K562 (cell line): ENCODE data around the gene UBN1. TPM values are rescaled to one million over a fixed set of nuclear protein-coding genes. Genes with fewer than 3 reads are reported as not detected.
A peak's percentile ranks its signal among the peaks of the same experiment; 100 is the strongest.

Experiments
- C11orf30 ChIP-seq: fragments of 450-650 bp; IDR thresholded peaks from 2 replicates; pipeline ENCODE4 v1.6.1; 2016; ENCODE audit warnings: low read depth, mild to moderate bottlenecking
- CHD2 ChIP-seq: IDR thresholded peaks from 2 replicates; pipeline ENCODE4 v1.6.1; 2011; ENCODE audit warnings: low read depth, low read length
- E2F3 ChIP-seq: fragments of 250-450 bp; sonication (Bioruptor Pico); IDR thresholded peaks from 2 replicates; pipeline ENCODE4 v1.4.0; 2020; ENCODE audit warnings: mild to moderate bottlenecking
- FOXP1 ChIP-seq: sonication (generic); formaldehyde crosslinking; IDR thresholded peaks from 2 replicates; pipeline ENCODE4 v1.8.0; 2022; ENCODE audit warnings: mild to moderate bottlenecking, missing genetic modification reagents
- HDAC8 ChIP-seq: fragments of 450-650 bp; IDR thresholded peaks from 2 replicates; pipeline ENCODE4 v1.6.1; 2016; ENCODE audit warnings: mild to moderate bottlenecking, missing genetic modification characterization, moderate library complexity, missing compliant biosample characterization
- PTRF ChIP-seq: fragments of 450-650 bp; IDR thresholded peaks from 2 replicates; pipeline ENCODE4 v1.6.1; 2016; ENCODE audit warnings: mild to moderate bottlenecking, missing genetic modification characterization, missing compliant biosample characterization
- SPI1 ChIP-seq: IDR thresholded peaks from 2 replicates; pipeline ENCODE4 v1.6.1; 2011; ENCODE audit warnings: low read depth, low read length, control low read depth, borderline replicate concordance
- TGIF2 ChIP-seq: sonication (generic); formaldehyde crosslinking; IDR thresholded peaks from 2 replicates; pipeline ENCODE4 v1.8.1; 2022; ENCODE audit warnings: mild to moderate bottlenecking, missing genetic modification reagents, moderate library complexity
- XRCC4 ChIP-seq: IDR thresholded peaks from one replicate; pipeline ENCODE4 v1.6.1; 2011; ENCODE audit not compliant: insufficient read depth, insufficient read length; ENCODE audit errors: extremely low read depth
- ZNF232 ChIP-seq: sonication (generic); formaldehyde crosslinking; IDR thresholded peaks from 2 replicates; pipeline ENCODE4 v1.8.0; 2022; ENCODE audit warnings: mild to moderate bottlenecking, missing genetic modification reagents
- ZNF263 ChIP-seq: sonication (generic); formaldehyde crosslinking; IDR thresholded peaks from 2 replicates; pipeline ENCODE4 v1.8.0; 2022; ENCODE audit warnings: mild to moderate bottlenecking, missing genetic modification reagents, borderline replicate concordance
- polyA plus RNA-seq, 8 experiments: library from polyadenylated mRNA; depleted of rRNA in 4 of 8; stranded (reverse) in 5 of 8; unstranded in 3 of 8; fragments of >200 nt; fragmentation: Nextera tagmentation in 2 of 8; fragmentation: Illumina TruSeq in 1 of 8; extraction: Ambion mirVana in 2 of 8; extraction: Trizol in 1 of 8; gene quantifications; 2 replicates each; pipeline versions ENCODE4 v1.2.1 to v1.2.3, GENCODE V29; 2011 to 2014; ENCODE audit warnings: inconsistent platforms in 1 of 8, missing spikeins in 1 of 8
- total RNA-seq, 7 experiments: library from RNA; depleted of rRNA in 6 of 7; stranded (reverse); fragments of >200 nt in 6 of 7; fragmentation: Illumina TruSeq in 2 of 7; extraction: Trizol in 2 of 7; gene quantifications; 2 replicates each; pipeline versions ENCODE4 v1.2.1 to v1.2.3, GENCODE V29; 2011 to 2021; ENCODE audit warnings: low replicate concordance in 1 of 7
- TF ChIP-seq, protein P1 (sequence below): fragments of 250-450 bp; sonication (Bioruptor Pico); IDR thresholded peaks from 2 replicates; pipeline ENCODE4 v1.5.0; 2021
- TF ChIP-seq, protein P2 (sequence below): IDR thresholded peaks from 2 replicates; pipeline ENCODE4 v1.6.1; 2011; ENCODE audit not compliant: insufficient read length; ENCODE audit errors: extremely low read depth
- TF ChIP-seq, protein P3 (sequence below), 2 experiments: fragments of 450-650 bp; IDR thresholded peaks; 2 replicates each; pipeline ENCODE4 v1.6.1; 2016; ENCODE audit warnings: mild to moderate bottlenecking in 2 of 2, borderline replicate concordance in 1 of 2, low read depth in 1 of 2, moderate library complexity in 1 of 2
- TF ChIP-seq, protein P4 (sequence below): fragments of 200-800 bp; sonication (Bioruptor generic); IDR thresholded peaks from 2 replicates; pipeline ENCODE4 v1.6.1; 2017; ENCODE audit warnings: missing genetic modification characterization, missing compliant biosample characterization
- TF ChIP-seq, protein P5 (sequence below): fragments of 450-650 bp; conservative IDR thresholded peaks from 2 replicates; pipeline ENCODE4 v1.6.1; 2016; ENCODE audit warnings: missing genetic modification characterization, low read depth, mild to moderate bottlenecking, missing compliant biosample characterization, moderate library complexity

Gene UBN1
- total and polyA plus RNA-seq, 9 of the 15 experiments (the other 6 are each of a cell fraction or from before 2014, with no cell fraction given), result 1.5 to 45.7 (median 20.6) TPM

DNA sequence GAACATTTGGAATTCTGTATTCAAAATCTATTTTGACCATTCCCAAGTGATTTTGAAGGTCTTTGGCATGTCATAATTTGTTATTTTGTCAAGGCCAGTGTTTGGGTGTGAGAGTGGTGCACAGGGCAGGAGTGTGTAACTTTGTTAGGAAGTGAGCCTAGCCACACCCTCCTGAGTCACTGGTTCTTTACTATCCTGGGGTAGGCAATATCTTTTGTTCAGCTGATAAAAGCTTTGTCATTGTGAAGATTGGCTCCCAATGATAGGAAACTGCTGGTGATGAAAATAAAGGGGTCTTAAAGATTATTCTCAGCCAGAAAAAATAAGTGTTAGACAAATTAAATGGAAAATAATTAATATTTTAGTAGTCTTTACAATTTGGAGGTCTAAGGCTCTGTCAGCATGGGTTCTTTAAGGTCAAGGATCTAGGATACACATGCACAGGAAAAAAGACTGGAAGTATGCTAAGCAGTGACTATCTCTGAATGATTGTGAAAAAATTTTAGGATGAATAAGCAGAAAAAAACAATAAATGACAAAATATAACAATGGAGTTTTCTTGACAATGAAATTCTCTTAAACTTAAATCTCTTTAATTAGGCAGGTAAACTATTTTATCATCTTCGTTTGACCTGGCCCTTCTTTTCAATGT is 5.1 kb downstream of the UBN1 start (continued):
- TF ChIP-seq, protein P1, sequence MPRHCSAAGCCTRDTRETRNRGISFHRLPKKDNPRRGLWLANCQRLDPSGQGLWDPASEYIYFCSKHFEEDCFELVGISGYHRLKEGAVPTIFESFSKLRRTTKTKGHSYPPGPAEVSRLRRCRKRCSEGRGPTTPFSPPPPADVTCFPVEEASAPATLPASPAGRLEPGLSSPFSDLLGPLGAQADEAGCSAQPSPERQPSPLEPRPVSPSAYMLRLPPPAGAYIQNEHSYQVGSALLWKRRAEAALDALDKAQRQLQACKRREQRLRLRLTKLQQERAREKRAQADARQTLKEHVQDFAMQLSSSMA (CRISPR knock-in tag), result no peak
- TF ChIP-seq C11orf30, result peak; percentile 70
- TF ChIP-seq, protein P2, sequence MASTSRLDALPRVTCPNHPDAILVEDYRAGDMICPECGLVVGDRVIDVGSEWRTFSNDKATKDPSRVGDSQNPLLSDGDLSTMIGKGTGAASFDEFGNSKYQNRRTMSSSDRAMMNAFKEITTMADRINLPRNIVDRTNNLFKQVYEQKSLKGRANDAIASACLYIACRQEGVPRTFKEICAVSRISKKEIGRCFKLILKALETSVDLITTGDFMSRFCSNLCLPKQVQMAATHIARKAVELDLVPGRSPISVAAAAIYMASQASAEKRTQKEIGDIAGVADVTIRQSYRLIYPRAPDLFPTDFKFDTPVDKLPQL, result no peak
- TF ChIP-seq ZNF263 (CRISPR knock-in tag), result no peak
- TF ChIP-seq TGIF2 (CRISPR knock-in tag), result no peak
- no peak for TF ChIP-seq ZNF232
- no peak for TF ChIP-seq XRCC4
- TF ChIP-seq FOXP1 (CRISPR knock-in tag), result no peak
- TF ChIP-seq, protein P3, sequence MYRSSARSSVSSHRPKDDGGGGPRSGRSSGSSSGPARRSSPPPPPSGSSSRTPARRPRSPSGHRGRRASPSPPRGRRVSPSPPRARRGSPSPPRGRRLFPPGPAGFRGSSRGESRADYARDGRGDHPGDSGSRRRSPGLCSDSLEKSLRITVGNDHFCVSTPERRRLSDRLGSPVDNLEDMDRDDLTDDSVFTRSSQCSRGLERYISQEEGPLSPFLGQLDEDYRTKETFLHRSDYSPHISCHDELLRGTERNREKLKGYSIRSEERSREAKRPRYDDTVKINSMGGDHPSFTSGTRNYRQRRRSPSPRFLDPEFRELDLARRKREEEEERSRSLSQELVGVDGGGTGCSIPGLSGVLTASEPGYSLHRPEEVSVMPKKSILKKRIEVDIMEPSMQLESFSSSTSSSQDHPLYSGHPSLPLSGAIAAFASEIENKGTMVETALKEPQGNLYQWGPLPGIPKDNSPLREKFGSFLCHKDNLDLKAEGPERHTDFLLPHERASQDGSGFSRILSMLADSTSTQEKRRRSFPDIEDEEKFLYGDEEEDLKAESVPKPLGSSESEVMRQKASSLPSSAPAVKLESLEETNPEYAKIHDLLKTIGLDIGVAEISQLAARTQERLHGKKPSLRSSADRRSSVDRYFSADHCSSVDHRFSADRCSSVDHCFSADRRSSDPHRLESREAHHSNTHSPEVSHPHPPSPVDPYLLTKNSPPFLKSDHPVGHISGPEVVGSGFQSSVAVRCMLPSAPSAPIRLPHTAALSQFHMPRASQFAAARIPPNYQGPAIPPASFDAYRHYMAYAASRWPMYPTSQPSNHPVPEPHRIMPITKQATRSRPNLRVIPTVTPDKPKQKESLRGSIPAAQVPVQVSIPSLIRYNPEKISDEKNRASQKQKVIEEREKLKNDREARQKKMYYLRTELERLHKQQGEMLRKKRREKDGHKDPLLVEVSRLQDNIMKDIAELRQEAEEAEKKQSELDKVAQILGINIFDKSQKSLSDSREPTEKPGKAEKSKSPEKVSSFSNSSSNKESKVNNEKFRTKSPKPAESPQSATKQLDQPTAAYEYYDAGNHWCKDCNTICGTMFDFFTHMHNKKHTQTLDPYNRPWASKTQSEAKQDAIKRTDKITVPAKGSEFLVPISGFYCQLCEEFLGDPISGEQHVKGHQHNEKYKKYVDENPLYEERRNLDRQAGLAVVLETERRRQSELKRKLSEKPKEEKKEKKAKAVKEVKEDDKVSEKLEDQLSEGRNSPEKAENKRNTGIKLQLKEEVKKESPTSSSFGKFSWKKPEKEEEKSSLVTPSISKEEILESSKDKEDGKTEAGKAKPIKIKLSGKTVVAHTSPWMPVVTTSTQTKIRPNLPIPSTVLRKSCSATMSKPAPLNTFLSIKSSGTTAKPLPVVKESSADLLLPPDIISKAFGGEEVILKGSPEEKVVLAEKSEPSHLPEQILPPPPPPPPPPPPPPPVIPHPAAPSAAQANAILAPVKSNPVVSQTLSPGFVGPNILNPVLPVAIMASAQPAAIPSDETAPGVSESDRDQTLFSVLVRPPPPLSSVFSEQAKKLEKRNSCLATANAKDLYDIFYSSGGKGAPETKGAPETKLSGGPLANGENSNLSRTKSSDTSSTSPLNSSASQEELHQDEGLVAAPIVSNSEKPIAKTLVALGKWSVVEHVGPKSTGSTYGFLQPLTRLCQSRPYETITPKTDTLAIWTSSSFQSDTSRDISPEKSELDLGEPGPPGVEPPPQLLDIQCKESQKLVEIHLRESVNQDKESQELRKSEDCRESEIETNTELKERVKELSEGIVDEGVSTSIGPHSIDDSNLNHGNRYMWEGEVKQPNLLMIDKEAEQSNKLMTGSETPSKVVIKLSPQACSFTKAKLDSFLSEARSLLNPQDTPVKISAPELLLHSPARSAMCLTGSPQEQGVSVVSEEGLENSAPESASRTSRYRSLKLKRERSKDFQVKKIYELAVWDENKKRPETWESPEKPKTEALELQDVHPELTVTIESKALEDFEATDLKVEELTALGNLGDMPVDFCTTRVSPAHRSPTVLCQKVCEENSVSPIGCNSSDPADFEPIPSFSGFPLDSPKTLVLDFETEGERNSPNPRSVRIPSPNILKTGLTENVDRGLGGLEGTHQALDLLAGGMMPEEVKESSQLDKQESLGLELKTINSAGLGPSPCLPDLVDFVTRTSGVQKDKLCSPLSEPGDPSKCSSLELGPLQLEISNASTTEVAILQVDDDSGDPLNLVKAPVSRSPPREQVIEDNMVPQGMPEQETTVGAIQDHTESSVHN (IDR thresholded peaks at IDR 0.05; ENCODE audit: borderline replicate concordance in 1 of 2, low read depth in 1 of 2), result no peak
- TF ChIP-seq, protein P4, sequence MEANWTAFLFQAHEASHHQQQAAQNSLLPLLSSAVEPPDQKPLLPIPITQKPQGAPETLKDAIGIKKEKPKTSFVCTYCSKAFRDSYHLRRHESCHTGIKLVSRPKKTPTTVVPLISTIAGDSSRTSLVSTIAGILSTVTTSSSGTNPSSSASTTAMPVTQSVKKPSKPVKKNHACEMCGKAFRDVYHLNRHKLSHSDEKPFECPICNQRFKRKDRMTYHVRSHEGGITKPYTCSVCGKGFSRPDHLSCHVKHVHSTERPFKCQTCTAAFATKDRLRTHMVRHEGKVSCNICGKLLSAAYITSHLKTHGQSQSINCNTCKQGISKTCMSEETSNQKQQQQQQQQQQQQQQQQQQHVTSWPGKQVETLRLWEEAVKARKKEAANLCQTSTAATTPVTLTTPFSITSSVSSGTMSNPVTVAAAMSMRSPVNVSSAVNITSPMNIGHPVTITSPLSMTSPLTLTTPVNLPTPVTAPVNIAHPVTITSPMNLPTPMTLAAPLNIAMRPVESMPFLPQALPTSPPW (CRISPR knock-in tag), result no peak
- no peak for TF ChIP-seq CHD2
- TF ChIP-seq, protein P5, sequence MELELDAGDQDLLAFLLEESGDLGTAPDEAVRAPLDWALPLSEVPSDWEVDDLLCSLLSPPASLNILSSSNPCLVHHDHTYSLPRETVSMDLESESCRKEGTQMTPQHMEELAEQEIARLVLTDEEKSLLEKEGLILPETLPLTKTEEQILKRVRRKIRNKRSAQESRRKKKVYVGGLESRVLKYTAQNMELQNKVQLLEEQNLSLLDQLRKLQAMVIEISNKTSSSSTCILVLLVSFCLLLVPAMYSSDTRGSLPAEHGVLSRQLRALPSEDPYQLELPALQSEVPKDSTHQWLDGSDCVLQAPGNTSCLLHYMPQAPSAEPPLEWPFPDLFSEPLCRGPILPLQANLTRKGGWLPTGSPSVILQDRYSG (tag), result no peak
- no peak for TF ChIP-seq SPI1
- no peak for TF ChIP-seq PTRF (tag)
- no peak for TF ChIP-seq E2F3 (CRISPR knock-in tag)
- TF ChIP-seq HDAC8 (tag), result no peak
